GM12878 (cell line): ENCODE measurements around the gene CLSTN2. TPM values are rescaled to one million over a fixed set of nuclear protein-coding genes. Genes with fewer than 3 reads are reported as not detected.

Experiments used
- ATAC-seq: fragments of 200-7000 bp; cut with Tn5 transposase; 3 replicates; pipeline ENCODE4 v1.9.1; 2020; ENCODE audit warnings: mild to moderate bottlenecking, moderate library complexity
- BruUV-seq: library from RNA; stranded (reverse); fragments of 400-500 nt; replicated peaks from 2 replicates; lab custom pipeline; 2021; lab: Mats Ljungman, UMichigan
- CTCF ChIA-PET: fragments of 300-600 bp; sonication (Branson Sonifier 250); formaldehyde crosslinking; extraction: SDS; loops from one replicate; lab custom pipeline; 2021; ENCODE audit warnings: inconsistent platforms; lab: Yijun Ruan, JAX
- POLR2A ChIA-PET: fragments of 350-600 bp; formaldehyde crosslinking; extraction: SDS; loops from one replicate; lab custom pipeline; 2021; ENCODE audit warnings: inconsistent platforms; lab: Charles Lee
- RAD21 ChIA-PET: fragments of 300-600 bp; sonication (Branson Sonifier 250); formaldehyde crosslinking; loops from one replicate; lab custom pipeline; 2023; ENCODE audit warnings: antibody characterized with exemption; ENCODE audit not compliant: unreplicated experiment; lab: Charles Lee
- SMC1A ChIA-PET: fragments of 300-600 bp; sonication (Branson Sonifier 250); formaldehyde crosslinking; loops from one replicate; lab custom pipeline; 2023; ENCODE audit not compliant: unreplicated experiment, uncharacterized antibody; lab: Charles Lee
- DNase-seq: peaks from one replicate; pipeline ENCODE4 v3.0.0-alpha.2; 2011; ENCODE audit warnings: low read depth, low spot score
- FAIRE-seq: peaks from 3 replicates; lab custom pipeline; 2011; peaks lifted over from hg19 to GRCh38; lab: Jason Lieb, UNC
- H2AFZ ChIP-seq: 2 replicates; pipeline ENCODE4 v1.6.0; 2011; ENCODE audit warnings: low read depth, low read length, control low read depth; ENCODE audit not compliant: control insufficient read depth
- H3K27ac ChIP-seq: 2 replicates; pipeline ENCODE4 v1.5.1; 2011; ENCODE audit warnings: control low read depth; ENCODE audit not compliant: control insufficient read depth, insufficient read depth
- H3K27me3 ChIP-seq, 2 experiments: replicated peaks in 1 of 2; 2 replicates each; pipeline versions ENCODE4 v1.6.0 to v1.6.1; 2011; ENCODE audit warnings: low read length in 1 of 2; ENCODE audit not compliant: control insufficient read depth in 2 of 2, insufficient read depth in 2 of 2
- H3K36me3 ChIP-seq, 2 experiments: 2 replicates each; pipeline ENCODE4 v1.5.1; 2011; ENCODE audit warnings: low read length in 1 of 2; ENCODE audit not compliant: control insufficient read depth in 2 of 2, insufficient read depth in 2 of 2
- H3K4me1 ChIP-seq: 2 replicates; pipeline ENCODE4 v1.6.1; 2011; ENCODE audit warnings: mild to moderate bottlenecking, low read length, moderate library complexity, mixed read lengths; ENCODE audit not compliant: control insufficient read depth, insufficient read depth
- H3K4me2 ChIP-seq: 2 replicates; pipeline ENCODE4 v1.6.0; 2011; ENCODE audit warnings: control low read depth; ENCODE audit not compliant: control insufficient read depth, insufficient read depth
- H3K4me3 ChIP-seq: fragments of 200-600 bp; sonication (generic); 2 replicates; pipeline ENCODE4 v1.5.1; 2016
- H3K79me2 ChIP-seq: 2 replicates; pipeline ENCODE4 v1.6.0; 2011; ENCODE audit warnings: low read length; ENCODE audit not compliant: control insufficient read depth, insufficient read depth
- H3K9ac ChIP-seq: 2 replicates; pipeline ENCODE4 v1.8.0; 2011; ENCODE audit warnings: low read length, control low read depth, mixed read lengths; ENCODE audit not compliant: control insufficient read depth, insufficient read depth
- H3K9me3 ChIP-seq: replicated peaks from 3 replicates; pipeline ENCODE4 v1.5.1; 2011; ENCODE audit warnings: mild to moderate bottlenecking, low read length; ENCODE audit not compliant: control insufficient read depth, insufficient read depth
- H4K20me1 ChIP-seq: 2 replicates; pipeline ENCODE4 v1.6.0; 2011; ENCODE audit not compliant: control insufficient read depth, insufficient read depth
- CBFB ChIP-seq: IDR thresholded peaks from 2 replicates; pipeline ENCODE4 v1.6.1; 2016; ENCODE audit warnings: antibody characterized with exemption, low read depth
- RBBP5 ChIP-seq: fragments of 200-600 bp; sonication (generic); conservative IDR thresholded peaks from 2 replicates; pipeline ENCODE4 v1.6.1; 2016
- TBL1XR1 ChIP-seq: IDR thresholded peaks from 2 replicates; pipeline ENCODE4 v1.6.1; 2012; ENCODE audit warnings: low read depth, low read length, improper control_type of control experiment
- WGBS: methylation state at CpG from one replicate; pipeline ENCODE4 v1.1.6; 2016; ENCODE audit warnings: low lambda C conversion rate; ENCODE audit not compliant: insufficient replicate concordance, insufficient coverage; ENCODE audit errors: missing lambda C conversion rate; 5-methylcytosine and 5-hydroxymethylcytosine counted together
- in situ Hi-C: fragments of 300-500 bp; cut with MboI; formaldehyde crosslinking; loops from 9 replicates; pipeline ENCODE4 v1.14.3; 2018; ENCODE audit warnings: mixed read lengths
- intact Hi-C: fragments of 100-400 bp; cut with micrococcal nuclease; formaldehyde crosslinking; loops from one replicate; pipeline ENCODE4 v1.14.2; 2022; ENCODE audit not compliant: unreplicated experiment
- polyA plus RNA-seq, 11 experiments: library from polyadenylated mRNA; depleted of rRNA in 4 of 11; unstranded in 6 of 11; stranded (reverse) in 5 of 11; fragments of >200 nt; fragmentation: Nextera tagmentation in 4 of 11; fragmentation: Illumina TruSeq in 1 of 11; extraction: Ambion mirVana in 4 of 11; extraction: Trizol in 1 of 11; gene quantifications; 1 replicate in 1 of 11; 2 replicates in 10 of 11; pipeline versions ENCODE4 v1.2.1 to v1.2.3, GENCODE V29; 2011 to 2016; ENCODE audit warnings: inconsistent platforms in 2 of 11, missing spikeins in 2 of 11, low read depth in 1 of 11
- total RNA-seq, 4 experiments: library from RNA; depleted of rRNA in 3 of 4; stranded (reverse); fragments of >200 nt in 3 of 4; fragmentation: Illumina TruSeq in 1 of 4; extraction: Trizol in 1 of 4; gene quantifications; 2 replicates each; pipeline versions ENCODE4 v1.2.1 to v1.2.3, GENCODE V29; 2013 to 2021
- TF ChIP-seq, protein P1 (sequence below): fragments of 150-350 bp; IDR thresholded peaks from 2 replicates; pipeline ENCODE4 v1.6.1; 2014; ENCODE audit warnings: mild to moderate bottlenecking, low read depth, low read length

Gene CLSTN2
- total and polyA plus RNA-seq, 10 of the 15 experiments (the other 5 are each of a cell fraction or from before 2014, with no cell fraction given), result under 0.01 to 0.10 (median under 0.01) TPM; not detected in 5

GRCh38 chr3:140365872-140366697 is 431.1 kb downstream of the CLSTN2 start:
- intact Hi-C loops, result no loop called here

More at GRCh38 chr3:140365872-140366697, 431.1 kb downstream of the CLSTN2 start:
- no peaks in the 10 kb centered on the region for H3K4me1 ChIP-seq
- H3K9ac ChIP-seq, result no peak overlapping the region
- POLR2A ChIA-PET, result no interaction called here
- ATAC-seq, result no peak
- TF ChIP-seq, protein P1, sequence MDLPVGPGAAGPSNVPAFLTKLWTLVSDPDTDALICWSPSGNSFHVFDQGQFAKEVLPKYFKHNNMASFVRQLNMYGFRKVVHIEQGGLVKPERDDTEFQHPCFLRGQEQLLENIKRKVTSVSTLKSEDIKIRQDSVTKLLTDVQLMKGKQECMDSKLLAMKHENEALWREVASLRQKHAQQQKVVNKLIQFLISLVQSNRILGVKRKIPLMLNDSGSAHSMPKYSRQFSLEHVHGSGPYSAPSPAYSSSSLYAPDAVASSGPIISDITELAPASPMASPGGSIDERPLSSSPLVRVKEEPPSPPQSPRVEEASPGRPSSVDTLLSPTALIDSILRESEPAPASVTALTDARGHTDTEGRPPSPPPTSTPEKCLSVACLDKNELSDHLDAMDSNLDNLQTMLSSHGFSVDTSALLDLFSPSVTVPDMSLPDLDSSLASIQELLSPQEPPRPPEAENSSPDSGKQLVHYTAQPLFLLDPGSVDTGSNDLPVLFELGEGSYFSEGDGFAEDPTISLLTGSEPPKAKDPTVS, result no peak
- no peak for TF ChIP-seq CBFB
- no peak for TF ChIP-seq RBBP5
- TF ChIP-seq TBL1XR1, result no peak
- TF ChIP-seq, all 136 proteins: peak for 0
- BruUV-seq, result no TSS peak
- H3K36me3 ChIP-seq, result no peaks in the 10 kb centered on the region
- ChIA-PET SMC1A (interaction anchor here (1.4 kb wide), 1 partner anchor 14 kb away, joined by 3 read pairs; no protein-coding TSS in a partner anchor), CTCF (no interaction called here), RAD21 (no interaction called here)
- H2AFZ ChIP-seq, result no peak overlapping the region
- no peaks in the 10 kb centered on the region for H3K9me3 ChIP-seq
- in situ Hi-C loops, result no loop called here
- H3K79me2 ChIP-seq, result no peaks in the 10 kb centered on the region
- FAIRE-seq (no peak), DNase-seq (no peak)
- H3K27ac ChIP-seq, result no peak overlapping the region
- no peak overlapping the region for H3K4me2 ChIP-seq
- 32% methylated on average over 9 of the region's 9 CpGs for whole genome bisulfite sequencing
- H4K20me1 ChIP-seq, result no peaks in the 10 kb centered on the region
- no peaks in the 10 kb centered on the region for H3K27me3 ChIP-seq
- H3K4me3 ChIP-seq, result no peak overlapping the region
